Spleen (tissue), 7 donors: ENCODE results near the gene CYP19A1.

Source experiments
- POLR2AphosphoS5 ChIP-seq, 3 donors: sonication (generic); formaldehyde crosslinking; IDR thresholded peaks; one replicate each; pipeline ENCODE4 v1.5.1; 2017; ENCODE audit warnings: antibody characterized with exemption in 3 of 3
- TF ChIP-seq, protein P1 (sequence below), 11 experiments: fragments of 200-600 bp in 7 of 11; fragments of 450-650 bp in 4 of 11; sonication (generic) in 4 of 11; IDR thresholded peaks in 8 of 11; conservative IDR thresholded peaks in 3 of 11; 1 replicate in 7 of 11; 2 replicates in 4 of 11; pipeline versions ENCODE4 v1.4.0 to v1.8.0; 2016 to 2021; ENCODE audit warnings: antibody characterized with exemption in 11 of 11, inconsistent platforms in 4 of 11, mild to moderate bottlenecking in 1 of 11
- donor health status: DM: no; HTN: no; CAD: no; lungs with moderate emphysema.
- donor health status: DM: no; HTN: no; CAD: no.
- donor health status: DM: no; HTN: no; CAD: no.

DNA sequence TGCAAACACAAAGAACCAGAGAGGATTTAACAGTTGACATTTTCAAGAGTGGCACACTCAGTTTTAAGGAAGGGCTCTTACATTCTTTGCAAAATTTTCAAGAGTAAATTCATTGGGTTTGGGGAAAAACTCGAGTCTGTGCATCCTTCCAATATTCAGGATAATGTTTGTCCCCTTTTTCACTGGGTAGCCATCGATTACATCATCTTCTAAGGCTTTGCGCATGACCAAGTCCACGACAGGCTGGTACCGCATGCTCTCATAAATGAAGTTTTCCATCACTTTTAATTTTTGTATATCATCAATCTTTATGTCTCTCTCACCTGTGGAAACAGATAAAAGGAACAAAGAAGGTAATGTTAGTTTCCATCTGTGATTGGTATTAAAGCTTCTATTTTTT lies 126.2 kb downstream of the CYP19A1 start:
- TF ChIP-seq, protein P1, sequence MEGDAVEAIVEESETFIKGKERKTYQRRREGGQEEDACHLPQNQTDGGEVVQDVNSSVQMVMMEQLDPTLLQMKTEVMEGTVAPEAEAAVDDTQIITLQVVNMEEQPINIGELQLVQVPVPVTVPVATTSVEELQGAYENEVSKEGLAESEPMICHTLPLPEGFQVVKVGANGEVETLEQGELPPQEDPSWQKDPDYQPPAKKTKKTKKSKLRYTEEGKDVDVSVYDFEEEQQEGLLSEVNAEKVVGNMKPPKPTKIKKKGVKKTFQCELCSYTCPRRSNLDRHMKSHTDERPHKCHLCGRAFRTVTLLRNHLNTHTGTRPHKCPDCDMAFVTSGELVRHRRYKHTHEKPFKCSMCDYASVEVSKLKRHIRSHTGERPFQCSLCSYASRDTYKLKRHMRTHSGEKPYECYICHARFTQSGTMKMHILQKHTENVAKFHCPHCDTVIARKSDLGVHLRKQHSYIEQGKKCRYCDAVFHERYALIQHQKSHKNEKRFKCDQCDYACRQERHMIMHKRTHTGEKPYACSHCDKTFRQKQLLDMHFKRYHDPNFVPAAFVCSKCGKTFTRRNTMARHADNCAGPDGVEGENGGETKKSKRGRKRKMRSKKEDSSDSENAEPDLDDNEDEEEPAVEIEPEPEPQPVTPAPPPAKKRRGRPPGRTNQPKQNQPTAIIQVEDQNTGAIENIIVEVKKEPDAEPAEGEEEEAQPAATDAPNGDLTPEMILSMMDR (IDR thresholded peaks at IDR 0.05 in 8 of 11, conservative IDR thresholded peaks at IDR 0.05 in 3 of 11) = no peak
- no peak for TF ChIP-seq POLR2AphosphoS5 (IDR thresholded peaks at IDR 0.05)
